ENCODE data around the gene ADRA2A. TPM values are rescaled to one million over a fixed set of nuclear protein-coding genes. Genes with fewer than 3 reads are reported as not detected.

The ADRA2A gene
- total RNA-seq, 1 experiment from 2014 or later, result 1.7 TPM

DNA sequence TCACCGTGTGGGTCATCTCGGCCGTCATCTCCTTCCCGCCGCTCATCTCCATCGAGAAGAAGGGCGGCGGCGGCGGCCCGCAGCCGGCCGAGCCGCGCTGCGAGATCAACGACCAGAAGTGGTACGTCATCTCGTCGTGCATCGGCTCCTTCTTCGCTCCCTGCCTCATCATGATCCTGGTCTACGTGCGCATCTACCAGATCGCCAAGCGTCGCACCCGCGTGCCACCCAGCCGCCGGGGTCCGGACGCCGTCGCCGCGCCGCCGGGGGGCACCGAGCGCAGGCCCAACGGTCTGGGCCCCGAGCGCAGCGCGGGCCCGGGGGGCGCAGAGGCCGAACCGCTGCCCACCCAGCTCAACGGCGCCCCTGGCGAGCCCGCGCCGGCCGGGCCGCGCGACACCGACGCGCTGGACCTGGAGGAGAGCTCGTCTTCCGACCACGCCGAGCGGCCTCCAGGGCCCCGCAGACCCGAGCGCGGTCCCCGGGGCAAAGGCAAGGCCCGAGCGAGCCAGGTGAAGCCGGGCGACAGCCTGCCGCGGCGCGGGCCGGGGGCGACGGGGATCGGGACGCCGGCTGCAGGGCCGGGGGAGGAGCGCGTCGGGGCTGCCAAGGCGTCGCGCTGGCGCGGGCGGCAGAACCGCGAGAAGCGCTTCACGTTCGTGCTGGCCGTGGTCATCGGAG is 1.8 kb downstream of the ADRA2A start:
- TF ChIP-seq NR1H2 (CRISPR knock-in tag; IDR thresholded peaks at IDR 0.05), result no peak
- TF ChIP-seq JAZF1 (CRISPR knock-in tag; IDR thresholded peaks at IDR 0.05), result no peak
- TF ChIP-seq AR (CRISPR knock-in tag; IDR thresholded peaks at IDR 0.05), result no peak
- TF ChIP-seq CREM (CRISPR knock-in tag; IDR thresholded peaks at IDR 0.05), result 0 out of 2 replicates have a peak, but pooled peaks have one; percentile 38
- Mint-ChIP-seq H3K4me3 (peak overlapping the region; percentile 73), H3K27ac (no peak overlapping the region), H3K9me3 (no peaks in the 10 kb centered on the region), H3K36me3 (no peaks in the 10 kb centered on the region), H3K4me1 (peaks cover 21% of the 10 kb centered on the region), H3K27me3 (ENCODE audit: low read depth) (peaks cover 62% of the 10 kb centered on the region)
- POLR2A ChIA-PET, result interaction anchor here (1.1 to 2.0 kb wide), 2 partner anchors 24 to 160 kb away, joined by 3 to 7 read pairs; partner anchors contain the start of genes BBIP1 and SHOC2
- ATAC-seq, result peak; percentile 14
- DNase-seq (ENCODE audit: low spot score), result peak; percentile 49
- CTCF ChIA-PET, result interaction anchor here (0.6 to 3.9 kb wide), 8 partner anchors 129 to 333 kb away, joined by 3 to 43 read pairs (median 4); no protein-coding TSS in a partner anchor

DNA sequence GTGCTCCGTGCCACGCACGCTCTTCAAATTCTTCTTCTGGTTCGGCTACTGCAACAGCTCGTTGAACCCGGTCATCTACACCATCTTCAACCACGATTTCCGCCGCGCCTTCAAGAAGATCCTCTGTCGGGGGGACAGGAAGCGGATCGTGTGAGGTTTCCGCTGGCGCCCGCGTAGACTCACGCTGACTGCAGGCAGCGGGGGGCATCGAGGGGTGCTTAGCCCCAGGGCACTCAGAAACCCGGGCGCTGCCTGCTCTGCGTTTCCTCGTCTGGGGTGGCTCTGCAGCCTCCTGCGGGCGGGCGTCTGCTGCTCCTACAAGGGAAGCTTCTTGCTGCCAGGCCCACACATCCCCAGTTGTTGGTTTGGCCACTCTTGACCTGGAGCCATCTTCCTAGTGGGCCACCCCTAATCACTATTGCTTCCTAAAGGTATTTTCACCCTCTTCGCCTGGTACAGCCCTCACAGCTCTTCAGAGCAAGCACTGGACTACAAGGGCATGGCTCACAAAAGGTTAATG is 2.5 kb downstream of the ADRA2A start:
- TF ChIP-seq CTCF (IDR thresholded peaks at IDR 0.05) (no peak), GRHL2 (CRISPR knock-in tag; IDR thresholded peaks at IDR 0.05; ENCODE audit: insufficient replicate concordance, severe bottlenecking) (no peak), IRF2 (CRISPR knock-in tag; IDR thresholded peaks at IDR 0.05; ENCODE audit: borderline replicate concordance, low read depth) (no peak), SP1 (CRISPR knock-in tag; conservative IDR thresholded peaks at IDR 0.05) (no peak), NFYB (CRISPR knock-in tag; conservative IDR thresholded peaks at IDR 0.05; ENCODE audit: low read depth) (no peak), OVOL2 (CRISPR knock-in tag; IDR thresholded peaks at IDR 0.05; ENCODE audit: borderline replicate concordance) (no peak), FOXJ3 (CRISPR knock-in tag; IDR thresholded peaks at IDR 0.05; ENCODE audit: borderline replicate concordance) (no peak), TEAD1 (CRISPR knock-in tag; IDR thresholded peaks at IDR 0.05) (no peak), HMGA2 (CRISPR knock-in tag; IDR thresholded peaks at IDR 0.05) (no peak), ZNF532 (CRISPR knock-in tag; IDR thresholded peaks at IDR 0.05; ENCODE audit: borderline replicate concordance) (no peak), KAT7 (CRISPR knock-in tag; IDR thresholded peaks at IDR 0.05; ENCODE audit: borderline replicate concordance) (no peak), SMAD3 (CRISPR knock-in tag; IDR thresholded peaks at IDR 0.05; ENCODE audit: borderline replicate concordance) (no peak), ZNF416 (CRISPR knock-in tag; IDR thresholded peaks at IDR 0.05) (no peak)
- TF ChIP-seq, protein P1, sequence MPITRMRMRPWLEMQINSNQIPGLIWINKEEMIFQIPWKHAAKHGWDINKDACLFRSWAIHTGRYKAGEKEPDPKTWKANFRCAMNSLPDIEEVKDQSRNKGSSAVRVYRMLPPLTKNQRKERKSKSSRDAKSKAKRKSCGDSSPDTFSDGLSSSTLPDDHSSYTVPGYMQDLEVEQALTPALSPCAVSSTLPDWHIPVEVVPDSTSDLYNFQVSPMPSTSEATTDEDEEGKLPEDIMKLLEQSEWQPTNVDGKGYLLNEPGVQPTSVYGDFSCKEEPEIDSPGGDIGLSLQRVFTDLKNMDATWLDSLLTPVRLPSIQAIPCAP (CRISPR knock-in tag; IDR thresholded peaks at IDR 0.05), result no peak
- no peak for ATAC-seq
- H3K4me1 Mint-ChIP-seq, result peaks cover 21% of the 10 kb centered on the region
- POLR2A ChIA-PET, result interaction anchor here (1.1 kb wide), 1 partner anchor 24 kb away, joined by 3 read pairs; no protein-coding TSS in a partner anchor
- peaks cover 62% of the 10 kb centered on the region for H3K27me3 Mint-ChIP-seq (ENCODE audit: low read depth)
- H3K27ac Mint-ChIP-seq, result no peak overlapping the region
- DNase-seq (ENCODE audit: low spot score), result no peak
- H3K4me3 Mint-ChIP-seq, result peak overlapping the region; percentile 73
- no peaks in the 10 kb centered on the region for H3K9me3 Mint-ChIP-seq
- CTCF ChIA-PET, result interaction anchor here (0.9 to 1.0 kb wide), 4 partner anchors 161 to 275 kb away, joined by 3 to 4 read pairs (median 4); no protein-coding TSS in a partner anchor
- no peaks in the 10 kb centered on the region for H3K36me3 Mint-ChIP-seq
